Measurements from ENCODE around the gene GNAI3. TPM values are rescaled to one million over a fixed set of nuclear protein-coding genes. Genes with fewer than 3 reads are reported as not detected.

The GNAI3 gene
- total and polyA plus RNA-seq, 2 of the 8 experiments (the other 6 are each of a cell fraction or from before 2014, with no cell fraction given), result 4.0 to 9.8 TPM

DNA sequence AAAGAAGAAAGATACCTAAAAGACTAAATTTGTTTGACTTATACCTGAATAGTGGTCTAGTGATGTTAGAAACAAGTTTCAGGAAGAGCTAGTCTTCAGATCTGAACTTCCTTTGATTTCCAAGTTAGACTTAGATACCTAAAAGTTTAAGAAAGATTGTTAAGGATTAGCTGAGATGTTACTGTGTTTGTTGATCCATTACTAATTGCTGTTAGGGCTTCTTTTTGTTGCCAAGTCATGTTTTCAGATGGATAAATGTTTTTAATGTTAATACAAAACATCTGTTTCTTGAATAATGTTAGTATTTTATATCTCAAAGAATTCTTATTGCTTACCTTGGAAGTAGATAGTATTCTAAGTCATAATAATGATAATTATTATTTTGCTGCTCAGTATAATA lies 11.6 kb downstream of the GNAI3 start (continued):
- TF ChIP-seq SIN3A (conservative IDR thresholded peaks at IDR 0.05 in 1 of 2, IDR thresholded peaks at IDR 0.05 in 1 of 2; ENCODE audit: low read depth in 1 of 2, low read length in 2 of 2) (no peak), NANOG (IDR thresholded peaks at IDR 0.05; ENCODE audit: insufficient read depth, low read depth, low read length, poor library complexity, severe bottlenecking) (no peak), HDAC6 (IDR thresholded peaks at IDR 0.05; ENCODE audit: low read depth, low read length) (no peak)

All from H1 (cell line).